Gastroesophageal sphincter (tissue), 3 donors: ENCODE data around the gene ITGA3.

Source experiments
- CTCF ChIP-seq, 4 experiments: fragments of 200-600 bp in 2 of 4; fragments of 450-650 bp in 2 of 4; sonication (generic) in 1 of 4; IDR thresholded peaks; one replicate each; pipeline ENCODE4 v1.5.1; 2017 to 2019; ENCODE audit warnings: antibody characterized with exemption in 4 of 4, mild to moderate bottlenecking in 2 of 4, moderate library complexity in 2 of 4
- EP300 ChIP-seq: sonication (generic); formaldehyde crosslinking; IDR thresholded peaks from one replicate; pipeline ENCODE4 v1.6.1; 2017; ENCODE audit warnings: antibody characterized with exemption, mild to moderate bottlenecking
- POLR2A ChIP-seq, 2 donors: fragments of 450-650 bp; IDR thresholded peaks; one replicate each; pipeline ENCODE4 v1.6.1; 2017; ENCODE audit warnings: antibody characterized with exemption in 2 of 2, mild to moderate bottlenecking in 2 of 2, moderate library complexity in 1 of 2

GRCh38 chr17:50109785-50110184, 53.9 kb downstream of the ITGA3 start:
- TF ChIP-seq CTCF (IDR thresholded peaks at IDR 0.05) (no peak), EP300 (no peak), POLR2A (IDR thresholded peaks at IDR 0.05) (no peak)
